ENCODE measurements around the gene CHRNA4. TPM values are rescaled to one million over a fixed set of nuclear protein-coding genes. Genes with fewer than 3 reads are reported as not detected.

CHRNA4 gene
- total and polyA plus RNA-seq, 9 donors: 0.06 to 2.9 (median 0.43) TPM; not detected in 2

DNA sequence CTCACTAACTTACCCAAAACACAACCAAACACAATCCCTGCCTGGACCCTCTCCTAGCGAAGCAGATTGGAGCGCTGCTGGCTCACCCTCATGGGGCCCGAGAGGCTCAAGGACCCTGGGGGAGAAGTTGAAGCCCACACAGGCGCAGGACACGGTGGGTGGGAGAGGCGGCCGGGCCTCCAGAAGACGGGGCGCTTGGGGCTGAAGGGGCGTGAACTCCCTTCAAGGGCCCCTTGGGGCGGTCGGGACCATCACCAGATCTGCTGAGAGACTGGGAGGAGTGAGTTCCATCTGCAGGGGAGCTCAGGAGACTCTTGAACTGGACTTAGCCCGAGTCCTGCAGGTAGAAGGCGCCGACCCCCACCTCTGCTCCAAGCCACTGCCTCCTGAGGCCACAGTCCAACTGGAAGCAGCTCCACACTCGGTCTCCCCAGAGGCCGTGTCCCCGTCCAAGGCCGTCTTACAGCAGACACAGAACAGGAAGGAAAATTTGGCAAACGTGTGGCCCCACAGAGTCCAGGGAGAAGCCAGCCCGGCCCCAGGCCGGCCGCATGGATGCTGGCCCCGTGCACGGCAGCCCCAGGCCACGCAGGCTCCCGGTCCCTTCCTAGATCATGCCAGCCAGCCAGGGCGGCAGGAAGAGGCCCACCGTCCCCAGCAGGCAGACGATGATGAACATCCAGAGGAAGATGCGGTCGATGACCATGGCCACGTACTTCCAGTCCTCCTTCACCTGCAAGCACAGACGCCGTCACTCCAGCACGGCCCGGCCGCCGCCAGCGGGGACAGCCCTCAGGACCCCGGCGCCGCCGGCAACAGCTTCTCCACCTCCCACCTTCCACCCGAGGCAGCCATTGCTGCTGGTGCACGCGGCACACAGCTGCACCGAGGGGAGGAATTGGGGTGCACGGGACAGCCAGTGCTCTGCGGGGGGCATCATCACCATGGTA lies 14.7 kb downstream of the CHRNA4 start:
- intact Hi-C loops (cut with DNase I): no loop called here
- TF ChIP-seq EP300 (IDR thresholded peaks at IDR 0.05) (no peak), POLR2A (IDR thresholded peaks at IDR 0.05) (no peak)
- TF ChIP-seq, protein P1, sequence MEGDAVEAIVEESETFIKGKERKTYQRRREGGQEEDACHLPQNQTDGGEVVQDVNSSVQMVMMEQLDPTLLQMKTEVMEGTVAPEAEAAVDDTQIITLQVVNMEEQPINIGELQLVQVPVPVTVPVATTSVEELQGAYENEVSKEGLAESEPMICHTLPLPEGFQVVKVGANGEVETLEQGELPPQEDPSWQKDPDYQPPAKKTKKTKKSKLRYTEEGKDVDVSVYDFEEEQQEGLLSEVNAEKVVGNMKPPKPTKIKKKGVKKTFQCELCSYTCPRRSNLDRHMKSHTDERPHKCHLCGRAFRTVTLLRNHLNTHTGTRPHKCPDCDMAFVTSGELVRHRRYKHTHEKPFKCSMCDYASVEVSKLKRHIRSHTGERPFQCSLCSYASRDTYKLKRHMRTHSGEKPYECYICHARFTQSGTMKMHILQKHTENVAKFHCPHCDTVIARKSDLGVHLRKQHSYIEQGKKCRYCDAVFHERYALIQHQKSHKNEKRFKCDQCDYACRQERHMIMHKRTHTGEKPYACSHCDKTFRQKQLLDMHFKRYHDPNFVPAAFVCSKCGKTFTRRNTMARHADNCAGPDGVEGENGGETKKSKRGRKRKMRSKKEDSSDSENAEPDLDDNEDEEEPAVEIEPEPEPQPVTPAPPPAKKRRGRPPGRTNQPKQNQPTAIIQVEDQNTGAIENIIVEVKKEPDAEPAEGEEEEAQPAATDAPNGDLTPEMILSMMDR (IDR thresholded peaks at IDR 0.05): no peak
- 44 to 50% (median 50%) methylated on average over 46 to 50 of the region's 50 CpGs for WGBS, 3 donors
- no peaks in the 10 kb centered on the region for H3K36me3 ChIP-seq
- no peak overlapping the region for H3K27ac ChIP-seq
- H3K27me3 ChIP-seq: no peaks in the 10 kb centered on the region
- no peak for DNase-seq
- H3K9me3 ChIP-seq: no peaks in the 10 kb centered on the region
- H3K4me1 ChIP-seq (ENCODE audit: insufficient read depth): no peaks in the 10 kb centered on the region
- no peak overlapping the region for H3K4me3 ChIP-seq

- H3K4me3 ChIP-seq: no peak overlapping the region
- no peaks in the 10 kb centered on the region for H3K4me1 ChIP-seq (ENCODE audit: insufficient read depth)
- TF ChIP-seq EP300 (IDR thresholded peaks at IDR 0.05) (no peak), POLR2A (IDR thresholded peaks at IDR 0.05) (no peak)
- TF ChIP-seq, protein P1 (IDR thresholded peaks at IDR 0.05): no peak
- H3K27me3 ChIP-seq: no peaks in the 10 kb centered on the region
- peak; percentile 44 to 88 (median 64) for DNase-seq
- H3K27ac ChIP-seq: no peak overlapping the region
- no peaks in the 10 kb centered on the region for H3K9me3 ChIP-seq
- no peaks in the 10 kb centered on the region for H3K36me3 ChIP-seq
- intact Hi-C loops (cut with DNase I): no loop called here
- WGBS, 3 donors: 41 to 45% (median 43%) methylated on average over 27 of the region's 27 CpGs
Measured at GRCh38 chr20:63345328-63346100, 15.6 kb downstream of the CHRNA4 start.

GRCh38 chr20:63344616-63345327 lies 16.4 kb downstream of the CHRNA4 start:
- peak in 2 of 5 donors; percentile 65 to 86 for DNase-seq
- intact Hi-C loops (cut with DNase I): no loop called here
- Histone ChIP-seq H3K27me3 (no peaks in the 10 kb centered on the region), H3K36me3 (no peaks in the 10 kb centered on the region), H3K27ac (no peak overlapping the region), H3K4me3 (no peak overlapping the region), H3K9me3 (no peaks in the 10 kb centered on the region), H3K4me1 (ENCODE audit: insufficient read depth) (no peaks in the 10 kb centered on the region)
- TF ChIP-seq, protein P1 (IDR thresholded peaks at IDR 0.05): no peak
- no peak for TF ChIP-seq EP300 (IDR thresholded peaks at IDR 0.05)
- no peak for TF ChIP-seq POLR2A (IDR thresholded peaks at IDR 0.05)
- WGBS, 3 donors: 29 to 38% (median 33%) methylated on average over 12 to 21 of the region's 21 CpGs
